Testis (tissue), 2 donors: ENCODE measurements around the gene FAM124A.

Source experiments
- POLR2A ChIP-seq: fragments of 450-650 bp; IDR thresholded peaks from one replicate; pipeline ENCODE4 v1.6.1; 2017; ENCODE audit warnings: antibody characterized with exemption, mild to moderate bottlenecking, moderate library complexity
- TF ChIP-seq, protein P1 (sequence below), 3 experiments: fragments of 450-650 bp in 2 of 3; fragments of 200-600 bp in 1 of 3; sonication (generic) in 1 of 3; IDR thresholded peaks; one replicate each; pipeline ENCODE4 v1.5.1; 2016 to 2019; ENCODE audit warnings: antibody characterized with exemption in 3 of 3, mild to moderate bottlenecking in 2 of 3, moderate library complexity in 1 of 3

DNA sequence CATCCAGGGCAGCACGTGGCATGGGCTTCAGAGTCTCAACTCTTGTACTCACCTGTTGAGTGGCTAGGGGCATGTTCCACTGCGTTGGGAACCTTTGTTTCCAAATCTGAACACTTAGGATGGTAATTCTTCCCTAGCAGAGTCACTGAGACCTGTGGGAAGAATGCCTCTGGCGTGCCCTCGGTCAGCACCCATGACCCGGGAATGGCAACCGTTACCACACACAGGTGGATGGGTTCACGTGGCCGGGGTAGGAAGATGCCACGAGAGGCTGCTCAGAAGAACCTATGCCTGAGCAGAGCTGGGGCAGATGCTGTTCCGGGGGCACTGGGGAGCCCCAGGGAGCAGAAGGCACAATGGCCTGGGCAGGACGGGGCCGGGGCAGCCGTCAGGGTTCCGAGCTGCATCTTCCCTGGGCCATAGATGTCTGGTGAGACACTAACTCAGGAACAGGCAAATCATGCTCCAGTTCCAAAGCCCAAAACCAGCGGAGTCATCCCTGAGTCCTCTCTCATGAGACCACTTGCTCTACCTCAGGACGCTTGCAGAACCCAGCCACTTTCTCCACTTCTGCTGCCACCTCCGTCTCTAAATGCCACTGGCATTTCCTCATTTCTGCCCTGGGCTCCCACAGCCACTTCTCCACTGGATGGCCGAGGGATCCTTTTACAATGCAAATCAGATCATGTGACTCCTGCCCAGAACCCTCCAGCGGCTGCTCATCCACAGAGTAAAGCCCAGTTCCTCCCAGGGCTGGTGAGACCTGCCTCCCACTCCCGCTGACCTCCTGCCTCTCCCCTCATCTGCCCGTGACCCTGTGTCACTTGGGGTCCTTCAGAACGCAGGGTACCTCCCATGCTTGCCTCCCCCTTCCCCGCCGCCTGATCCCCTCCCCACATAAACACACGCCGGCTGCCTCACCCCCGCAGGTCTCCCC is 36.7 kb downstream of the FAM124A start:
- TF ChIP-seq, protein P1, sequence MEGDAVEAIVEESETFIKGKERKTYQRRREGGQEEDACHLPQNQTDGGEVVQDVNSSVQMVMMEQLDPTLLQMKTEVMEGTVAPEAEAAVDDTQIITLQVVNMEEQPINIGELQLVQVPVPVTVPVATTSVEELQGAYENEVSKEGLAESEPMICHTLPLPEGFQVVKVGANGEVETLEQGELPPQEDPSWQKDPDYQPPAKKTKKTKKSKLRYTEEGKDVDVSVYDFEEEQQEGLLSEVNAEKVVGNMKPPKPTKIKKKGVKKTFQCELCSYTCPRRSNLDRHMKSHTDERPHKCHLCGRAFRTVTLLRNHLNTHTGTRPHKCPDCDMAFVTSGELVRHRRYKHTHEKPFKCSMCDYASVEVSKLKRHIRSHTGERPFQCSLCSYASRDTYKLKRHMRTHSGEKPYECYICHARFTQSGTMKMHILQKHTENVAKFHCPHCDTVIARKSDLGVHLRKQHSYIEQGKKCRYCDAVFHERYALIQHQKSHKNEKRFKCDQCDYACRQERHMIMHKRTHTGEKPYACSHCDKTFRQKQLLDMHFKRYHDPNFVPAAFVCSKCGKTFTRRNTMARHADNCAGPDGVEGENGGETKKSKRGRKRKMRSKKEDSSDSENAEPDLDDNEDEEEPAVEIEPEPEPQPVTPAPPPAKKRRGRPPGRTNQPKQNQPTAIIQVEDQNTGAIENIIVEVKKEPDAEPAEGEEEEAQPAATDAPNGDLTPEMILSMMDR (IDR thresholded peaks at IDR 0.05) = no peak
- TF ChIP-seq POLR2A = no peak
